ENCODE measurements around the gene PTGIS. TPM values are rescaled to one million over a fixed set of nuclear protein-coding genes. Genes with fewer than 3 reads are reported as not detected.

Gene PTGIS
- polyA plus RNA-seq, 3 donors: not detected

- no peaks in the 10 kb centered on the region for H3K9me3 ChIP-seq (replicated peaks in 1 of 2; ENCODE audit: control insufficient read depth in 1 of 2, insufficient read depth in 1 of 2, low read length in 2 of 2)
- intact Hi-C loops (cut with micrococcal nuclease): no loop called here
- no peak within 1 kb of the TSS for H3K4me2 ChIP-seq (replicated peaks; ENCODE audit: extremely low read depth, low read length, poor library complexity, severe bottlenecking)
- no peak within 1 kb of the TSS for H2AFZ ChIP-seq (ENCODE audit: insufficient read depth, low read depth, low read length, poor library complexity, severe bottlenecking)
- H3K4me3 ChIP-seq (replicated peaks in 1 of 3; ENCODE audit: low read depth in 2 of 3, low read length in 3 of 3): no peak within 1 kb of the TSS
- peaks cover 44 to 66% of the 10 kb centered on the region in 2 donors for H3K27me3 ChIP-seq (ENCODE audit: control insufficient read depth in 2 of 2, insufficient read depth in 2 of 2, low read length in 2 of 2)
- peak within 1 kb of the TSS in 1 of 7 donors; percentile 40 for H3K27ac Mint-ChIP-seq
- H3K79me2 ChIP-seq (ENCODE audit: insufficient read depth, low read length): no peaks in the 10 kb centered on the region
- no peaks in the 10 kb centered on the region for H4K20me1 ChIP-seq (ENCODE audit: insufficient read depth, low read length)
- peaks cover 4% of the 10 kb centered on the region for H3K4me1 Mint-ChIP-seq
- no peak within 1 kb of the TSS for H3K9ac ChIP-seq (ENCODE audit: insufficient read depth, low read length, poor library complexity, severe bottlenecking)
- H3K36me3 Mint-ChIP-seq: peaks cover 2 to 3% of the 10 kb centered on the region in 2 donors
- WGBS (ENCODE audit: insufficient coverage): 2% methylated on average over 18 of the region's 34 CpGs
- no peaks in the 10 kb centered on the region for H3K36me3 ChIP-seq (replicated peaks in 1 of 2; ENCODE audit: control insufficient read depth in 1 of 2, insufficient read depth in 2 of 2, low read length in 2 of 2)
- peaks cover 0 to 18% (median 4%) of the 10 kb centered on the region in 7 donors for H3K9me3 Mint-ChIP-seq
- H3K4me3 Mint-ChIP-seq: peak within 1 kb of the TSS in 1 of 2 donors; percentile 80
- no peak within 1 kb of the TSS for H3K27ac ChIP-seq (ENCODE audit: low read depth in 1 of 2, low read length in 2 of 2)
- H3K27me3 Mint-ChIP-seq (ENCODE audit: low read depth in 3 of 3): peaks cover 47 to 71% (median 65%) of the 10 kb centered on the region in 3 donors
- no peaks in the 10 kb centered on the region for H3K4me1 ChIP-seq (ENCODE audit: control insufficient read depth in 1 of 2, insufficient read depth in 2 of 2, low read length in 2 of 2)
- DNase-seq: no peak
- TF ChIP-seq, protein P1, sequence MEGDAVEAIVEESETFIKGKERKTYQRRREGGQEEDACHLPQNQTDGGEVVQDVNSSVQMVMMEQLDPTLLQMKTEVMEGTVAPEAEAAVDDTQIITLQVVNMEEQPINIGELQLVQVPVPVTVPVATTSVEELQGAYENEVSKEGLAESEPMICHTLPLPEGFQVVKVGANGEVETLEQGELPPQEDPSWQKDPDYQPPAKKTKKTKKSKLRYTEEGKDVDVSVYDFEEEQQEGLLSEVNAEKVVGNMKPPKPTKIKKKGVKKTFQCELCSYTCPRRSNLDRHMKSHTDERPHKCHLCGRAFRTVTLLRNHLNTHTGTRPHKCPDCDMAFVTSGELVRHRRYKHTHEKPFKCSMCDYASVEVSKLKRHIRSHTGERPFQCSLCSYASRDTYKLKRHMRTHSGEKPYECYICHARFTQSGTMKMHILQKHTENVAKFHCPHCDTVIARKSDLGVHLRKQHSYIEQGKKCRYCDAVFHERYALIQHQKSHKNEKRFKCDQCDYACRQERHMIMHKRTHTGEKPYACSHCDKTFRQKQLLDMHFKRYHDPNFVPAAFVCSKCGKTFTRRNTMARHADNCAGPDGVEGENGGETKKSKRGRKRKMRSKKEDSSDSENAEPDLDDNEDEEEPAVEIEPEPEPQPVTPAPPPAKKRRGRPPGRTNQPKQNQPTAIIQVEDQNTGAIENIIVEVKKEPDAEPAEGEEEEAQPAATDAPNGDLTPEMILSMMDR (IDR thresholded peaks at IDR 0.05): peak; percentile 23
These were observed 85.3 kb downstream of the PTGIS start, which contains the start of gene KCNB1 for GRCh38 chr20:49482621-49483017. Gene KCNB1, minus strand, starts transcription at chr20:49482668. Its CDS starts 188 bp downstream, at chr20:49482480.

DNA sequence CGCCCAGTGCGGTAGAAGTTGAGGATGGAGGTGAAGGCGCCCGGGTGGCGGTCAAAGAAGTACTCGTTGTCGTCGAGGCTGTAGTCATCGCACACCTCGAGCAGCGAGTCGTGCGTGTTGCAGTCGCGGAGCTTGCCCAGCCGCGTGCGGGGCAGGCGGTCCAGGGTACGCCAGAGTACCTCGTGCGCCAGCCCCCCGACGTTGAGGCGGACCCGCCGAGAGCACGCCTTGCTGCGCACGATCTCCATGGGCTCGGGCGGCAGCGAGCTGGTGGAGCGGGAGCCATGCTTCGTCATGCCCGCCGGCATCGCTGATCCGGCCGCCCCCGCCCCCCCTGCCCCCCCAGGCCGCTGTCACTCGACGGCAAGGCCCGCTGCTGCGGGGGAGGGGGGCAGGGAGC is 85.8 kb downstream of the PTGIS start:
- H3K4me1 ChIP-seq (ENCODE audit: control insufficient read depth in 1 of 2, insufficient read depth in 2 of 2, low read length in 2 of 2): no peaks in the 10 kb centered on the region
- no peak overlapping the region for H3K4me3 ChIP-seq (replicated peaks in 1 of 3; ENCODE audit: low read depth in 2 of 3, low read length in 3 of 3)
- Mint-ChIP-seq H3K4me3 (peak overlapping the region in 1 of 2 donors; percentile 77), H3K27me3 (ENCODE audit: low read depth in 3 of 3) (peaks cover 49 to 71% (median 61%) of the 10 kb centered on the region in 3 donors), H3K4me1 (peaks cover 4% of the 10 kb centered on the region), H3K36me3 (peaks cover 2 to 3% of the 10 kb centered on the region in 2 donors), H3K9me3 (peaks cover 0 to 14% (median 5%) of the 10 kb centered on the region in 7 donors), H3K27ac (no peak overlapping the region)
- no peaks in the 10 kb centered on the region for H3K9me3 ChIP-seq (replicated peaks in 1 of 2; ENCODE audit: control insufficient read depth in 1 of 2, insufficient read depth in 1 of 2, low read length in 2 of 2)
- 54% methylated on average over 44 of the region's 46 CpGs for WGBS (ENCODE audit: insufficient coverage)
- no peaks in the 10 kb centered on the region for H3K79me2 ChIP-seq (ENCODE audit: insufficient read depth, low read length)
- H3K9ac ChIP-seq (ENCODE audit: insufficient read depth, low read length, poor library complexity, severe bottlenecking): no peak overlapping the region
- DNase-seq: no peak
- peaks cover 40 to 62% of the 10 kb centered on the region in 2 donors for H3K27me3 ChIP-seq (ENCODE audit: control insufficient read depth in 2 of 2, insufficient read depth in 2 of 2, low read length in 2 of 2)
- intact Hi-C loops (cut with micrococcal nuclease): no loop called here
- TF ChIP-seq, protein P1 (IDR thresholded peaks at IDR 0.05): no peak
- no peaks in the 10 kb centered on the region for H4K20me1 ChIP-seq (ENCODE audit: insufficient read depth, low read length)
- no peak overlapping the region for H3K4me2 ChIP-seq (replicated peaks; ENCODE audit: extremely low read depth, low read length, poor library complexity, severe bottlenecking)
- no peak overlapping the region for H2AFZ ChIP-seq (ENCODE audit: insufficient read depth, low read depth, low read length, poor library complexity, severe bottlenecking)
- H3K27ac ChIP-seq (ENCODE audit: low read depth in 1 of 2, low read length in 2 of 2): no peak overlapping the region
- H3K36me3 ChIP-seq (replicated peaks in 1 of 2; ENCODE audit: control insufficient read depth in 1 of 2, insufficient read depth in 2 of 2, low read length in 2 of 2): no peaks in the 10 kb centered on the region
